ENCODE measurements around the gene CSRP1. TPM values are rescaled to one million over a fixed set of nuclear protein-coding genes. Genes with fewer than 3 reads are reported as not detected.

CSRP1 gene
- total and polyA plus RNA-seq, 2 experiments from 2014 or later = 5.8 to 29.9 TPM

GRCh38 chr1:201461645-201462441, 45.1 kb downstream of the CSRP1 start:
- no peak for TF ChIP-seq CTCF (conservative IDR thresholded peaks at IDR 0.05; ENCODE audit: low read depth in 2 of 2)
- TF ChIP-seq, protein P1, sequence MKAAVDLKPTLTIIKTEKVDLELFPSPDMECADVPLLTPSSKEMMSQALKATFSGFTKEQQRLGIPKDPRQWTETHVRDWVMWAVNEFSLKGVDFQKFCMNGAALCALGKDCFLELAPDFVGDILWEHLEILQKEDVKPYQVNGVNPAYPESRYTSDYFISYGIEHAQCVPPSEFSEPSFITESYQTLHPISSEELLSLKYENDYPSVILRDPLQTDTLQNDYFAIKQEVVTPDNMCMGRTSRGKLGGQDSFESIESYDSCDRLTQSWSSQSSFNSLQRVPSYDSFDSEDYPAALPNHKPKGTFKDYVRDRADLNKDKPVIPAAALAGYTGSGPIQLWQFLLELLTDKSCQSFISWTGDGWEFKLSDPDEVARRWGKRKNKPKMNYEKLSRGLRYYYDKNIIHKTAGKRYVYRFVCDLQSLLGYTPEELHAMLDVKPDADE (IDR thresholded peaks at IDR 0.05) = no peak
- TF ChIP-seq EZH2phosphoT487 (IDR thresholded peaks at IDR 0.05; ENCODE audit: unreplicated experiment) = no peak
- TF ChIP-seq ZNF331 (CRISPR knock-in tag; IDR thresholded peaks at IDR 0.05; ENCODE audit: low read depth) = no peak
- Histone ChIP-seq H3K36me3 (ENCODE audit: insufficient read depth) (no peaks in the 10 kb centered on the region; the same call in 1 of the 2 replicates), H2AFZ (no peak overlapping the region), H4K20me1 (replicated peaks; ENCODE audit: insufficient read depth) (peaks cover 2% of the 10 kb centered on the region), H3K27me3 (ENCODE audit: insufficient read depth) (no peaks in the 10 kb centered on the region), H3K4me2 (no peak overlapping the region), H3K9me2 (ENCODE audit: insufficient read depth) (no peaks in the 10 kb centered on the region), H3F3A (replicated peaks; ENCODE audit: low read depth) (peaks cover 7% of the 10 kb centered on the region; the same call in 1 of the 2 replicates), H3K27ac (ENCODE audit: low read depth) (no peak overlapping the region), H3K79me2 (replicated peaks; ENCODE audit: insufficient read depth) (peaks cover 2% of the 10 kb centered on the region), H3K4me3 (no peak overlapping the region), H3K4me1 (ENCODE audit: insufficient read depth) (peaks cover 3% of the 10 kb centered on the region)
- ATAC-seq (no peak; the same call in 2 of the 3 replicates), DNase-seq (ENCODE audit: low spot score) (no peak)
- Mint-ChIP-seq H3K4me1 (peaks cover 18% of the 10 kb centered on the region), H3K9me3 (no peaks in the 10 kb centered on the region), H3K27me3 (ENCODE audit: insufficient read depth, low read depth, poor library complexity) (peaks cover 15% of the 10 kb centered on the region), H3K27ac (no peak overlapping the region), H3K4me3 (no peak overlapping the region), H3K36me3 (ENCODE audit: low read depth) (peaks cover 18% of the 10 kb centered on the region)

DNA sequence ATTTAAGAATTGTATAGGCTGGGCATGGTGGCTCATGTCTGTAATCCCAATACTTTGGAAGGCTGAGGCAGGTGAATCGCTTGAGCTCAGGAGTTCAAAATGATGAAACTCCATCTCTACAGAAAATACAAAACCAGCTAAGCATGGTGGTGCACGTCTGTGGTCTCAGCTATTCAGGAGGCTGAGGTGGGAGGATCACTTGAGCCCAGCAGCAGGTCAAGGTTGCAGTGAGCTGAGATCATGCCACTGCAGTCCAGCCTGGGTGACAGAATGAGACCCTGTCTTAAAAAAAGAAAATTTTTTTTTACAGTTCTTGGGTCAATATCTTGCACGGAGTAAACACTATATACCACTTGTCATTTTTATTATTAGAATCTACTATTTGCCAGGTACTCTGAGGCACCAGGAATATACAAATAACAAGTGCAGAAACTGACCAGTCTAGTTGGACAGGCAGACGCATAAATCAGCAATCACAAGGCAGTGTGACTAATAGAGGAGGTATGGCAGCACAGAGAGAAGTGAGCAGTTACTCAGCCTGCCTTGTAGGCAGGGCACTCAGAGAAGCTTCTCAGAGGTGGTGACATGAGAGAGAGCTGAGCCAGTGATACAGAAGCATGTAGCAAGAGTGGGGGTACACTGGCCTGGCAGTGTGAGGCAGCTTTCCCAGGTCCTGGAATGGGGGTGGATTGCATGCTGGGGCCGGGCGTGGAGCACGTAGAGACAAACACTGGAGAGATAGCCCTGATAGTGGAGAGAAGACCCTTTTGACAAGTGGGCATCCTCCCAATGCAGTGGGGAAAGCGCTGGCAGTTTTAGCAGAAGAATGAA, 45.9 kb downstream of the CSRP1 start:
- no peak overlapping the region for H3K27ac ChIP-seq (ENCODE audit: low read depth)
- TF ChIP-seq CREB1 (CRISPR knock-in tag; IDR thresholded peaks at IDR 0.05; ENCODE audit: low read depth) (no peak), EZH2phosphoT487 (IDR thresholded peaks at IDR 0.05; ENCODE audit: unreplicated experiment) (no peak), CTCF (conservative IDR thresholded peaks at IDR 0.05; ENCODE audit: low read depth in 2 of 2) (no peak), JUNB (IDR thresholded peaks at IDR 0.05; ENCODE audit: unreplicated experiment) (no peak)
- TF ChIP-seq, protein P1 (IDR thresholded peaks at IDR 0.05) = no peak

More for the DNA sequence above, 45.9 kb downstream of the CSRP1 start:
- H3K27ac Mint-ChIP-seq = no peak overlapping the region
- H3K4me3 ChIP-seq = no peak overlapping the region
- no peaks in the 10 kb centered on the region for H4K20me1 ChIP-seq (replicated peaks; ENCODE audit: insufficient read depth)
- ATAC-seq = no peak
- no peak overlapping the region for H2AFZ ChIP-seq
- H3K36me3 ChIP-seq (ENCODE audit: insufficient read depth) = no peaks in the 10 kb centered on the region; the same call in 1 of the 2 replicates
- H3K4me1 Mint-ChIP-seq = peaks cover 25% of the 10 kb centered on the region
- no peaks in the 10 kb centered on the region for H3K9me3 Mint-ChIP-seq
- peaks cover 15% of the 10 kb centered on the region for H3K27me3 Mint-ChIP-seq (ENCODE audit: insufficient read depth, low read depth, poor library complexity)
- H3K36me3 Mint-ChIP-seq (ENCODE audit: low read depth) = peaks cover 16% of the 10 kb centered on the region
- peaks cover 7% of the 10 kb centered on the region; the same call in 1 of the 2 replicates for H3F3A ChIP-seq (replicated peaks; ENCODE audit: low read depth)
- H3K4me3 Mint-ChIP-seq = no peak overlapping the region
- peaks cover 11% of the 10 kb centered on the region for H3K4me1 ChIP-seq (ENCODE audit: insufficient read depth)
- no peaks in the 10 kb centered on the region for H3K9me2 ChIP-seq (ENCODE audit: insufficient read depth)
- no peak overlapping the region for H3K4me2 ChIP-seq
- H3K79me2 ChIP-seq (replicated peaks; ENCODE audit: insufficient read depth) = no peaks in the 10 kb centered on the region; the same call in 1 of the 2 replicates
- no peaks in the 10 kb centered on the region for H3K27me3 ChIP-seq (ENCODE audit: insufficient read depth)
- DNase-seq (ENCODE audit: low spot score) = no peak
